ENCODE results near the gene PTPN1.

- TF ChIP-seq, protein P1, sequence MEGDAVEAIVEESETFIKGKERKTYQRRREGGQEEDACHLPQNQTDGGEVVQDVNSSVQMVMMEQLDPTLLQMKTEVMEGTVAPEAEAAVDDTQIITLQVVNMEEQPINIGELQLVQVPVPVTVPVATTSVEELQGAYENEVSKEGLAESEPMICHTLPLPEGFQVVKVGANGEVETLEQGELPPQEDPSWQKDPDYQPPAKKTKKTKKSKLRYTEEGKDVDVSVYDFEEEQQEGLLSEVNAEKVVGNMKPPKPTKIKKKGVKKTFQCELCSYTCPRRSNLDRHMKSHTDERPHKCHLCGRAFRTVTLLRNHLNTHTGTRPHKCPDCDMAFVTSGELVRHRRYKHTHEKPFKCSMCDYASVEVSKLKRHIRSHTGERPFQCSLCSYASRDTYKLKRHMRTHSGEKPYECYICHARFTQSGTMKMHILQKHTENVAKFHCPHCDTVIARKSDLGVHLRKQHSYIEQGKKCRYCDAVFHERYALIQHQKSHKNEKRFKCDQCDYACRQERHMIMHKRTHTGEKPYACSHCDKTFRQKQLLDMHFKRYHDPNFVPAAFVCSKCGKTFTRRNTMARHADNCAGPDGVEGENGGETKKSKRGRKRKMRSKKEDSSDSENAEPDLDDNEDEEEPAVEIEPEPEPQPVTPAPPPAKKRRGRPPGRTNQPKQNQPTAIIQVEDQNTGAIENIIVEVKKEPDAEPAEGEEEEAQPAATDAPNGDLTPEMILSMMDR (optimal IDR thresholded peaks at IDR 0.05 in 1 of 3, IDR thresholded peaks at IDR 0.05 in 1 of 3, conservative IDR thresholded peaks at IDR 0.05 in 1 of 3; ENCODE audit: extremely low read depth in 1 of 3, insufficient read depth in 2 of 3, low read length in 3 of 3): no peak
- no peak for TF ChIP-seq EZH2 (IDR thresholded peaks at IDR 0.05; ENCODE audit: low read length)
Measured at GRCh38 chr20:50598074-50598473, 87.9 kb downstream of the PTPN1 start.

All from keratinocyte (primary cell).